Activated naive CD4-positive, alpha-beta T cell treated with anti-CD3 and anti-CD28 coated beads, Interleukin-2, amount 50 U/mL, for 24 hours (primary cell): ENCODE measurements around the gene OFD1.

Source experiments
- H3K27ac Mint-ChIP-seq: one replicate; pipeline ENCODE4 v1.8.0; 2021; ENCODE audit warnings: mild to moderate bottlenecking, mixed read lengths
- H3K27me3 Mint-ChIP-seq: one replicate; pipeline ENCODE4 v1.8.0; 2021; ENCODE audit warnings: mixed read lengths
- H3K36me3 Mint-ChIP-seq: one replicate; pipeline ENCODE4 v1.8.0; 2021; ENCODE audit warnings: mixed read lengths
- H3K4me1 Mint-ChIP-seq: one replicate; pipeline ENCODE4 v1.8.0; 2021; ENCODE audit warnings: mixed read lengths
- H3K4me3 Mint-ChIP-seq: one replicate; pipeline ENCODE4 v1.8.0; 2021; ENCODE audit warnings: mild to moderate bottlenecking, mixed read lengths
- H3K9me3 Mint-ChIP-seq: one replicate; pipeline ENCODE4 v1.8.0; 2021; ENCODE audit warnings: mixed read lengths

OFD1 gene

GRCh38 chrX:13695601-13696115 is 38.9 kb upstream of the OFD1 start:
- H3K27ac Mint-ChIP-seq = peak overlapping the region; percentile 4
- no peaks in the 10 kb centered on the region for H3K9me3 Mint-ChIP-seq
- H3K36me3 Mint-ChIP-seq = peaks cover 4% of the 10 kb centered on the region
- H3K27me3 Mint-ChIP-seq = no peaks in the 10 kb centered on the region
- no peak overlapping the region for H3K4me3 Mint-ChIP-seq
- H3K4me1 Mint-ChIP-seq = peaks cover 66% of the 10 kb centered on the region

- H3K36me3 Mint-ChIP-seq = peaks cover 6% of the 10 kb centered on the region
- H3K4me1 Mint-ChIP-seq = peaks cover 73% of the 10 kb centered on the region
- H3K4me3 Mint-ChIP-seq = peak overlapping the region; percentile 41
- peak overlapping the region; percentile 1 for H3K27ac Mint-ChIP-seq
- H3K9me3 Mint-ChIP-seq = no peaks in the 10 kb centered on the region
- H3K27me3 Mint-ChIP-seq = no peaks in the 10 kb centered on the region
Observed at GRCh38 chrX:13697455-13697854, 37.1 kb upstream of the OFD1 start.

GRCh38 chrX:13697976-13698375 is 36.6 kb upstream of the OFD1 start:
- peaks cover 6% of the 10 kb centered on the region for H3K36me3 Mint-ChIP-seq
- no peaks in the 10 kb centered on the region for H3K9me3 Mint-ChIP-seq
- peaks cover 72% of the 10 kb centered on the region for H3K4me1 Mint-ChIP-seq
- no peak overlapping the region for H3K27ac Mint-ChIP-seq
- no peaks in the 10 kb centered on the region for H3K27me3 Mint-ChIP-seq
- H3K4me3 Mint-ChIP-seq = no peak overlapping the region

- Mint-ChIP-seq H3K36me3 (peaks cover 3% of the 10 kb centered on the region), H3K9me3 (no peaks in the 10 kb centered on the region), H3K27ac (no peak overlapping the region), H3K4me3 (no peak overlapping the region), H3K4me1 (peaks cover 71% of the 10 kb centered on the region), H3K27me3 (no peaks in the 10 kb centered on the region)
Observed at GRCh38 chrX:13698432-13698831, 36.1 kb upstream of the OFD1 start.

- Mint-ChIP-seq H3K9me3 (no peaks in the 10 kb centered on the region), H3K4me3 (no peak overlapping the region), H3K36me3 (peaks cover 5% of the 10 kb centered on the region), H3K27me3 (no peaks in the 10 kb centered on the region), H3K4me1 (peaks cover 74% of the 10 kb centered on the region), H3K27ac (peak overlapping the region; percentile 14)
Observed at GRCh38 chrX:13699183-13699826, 35.2 kb upstream of the OFD1 start.

- no peak overlapping the region for H3K27ac Mint-ChIP-seq
- peaks cover 68% of the 10 kb centered on the region for H3K4me1 Mint-ChIP-seq
- no peaks in the 10 kb centered on the region for H3K27me3 Mint-ChIP-seq
- H3K4me3 Mint-ChIP-seq = no peak overlapping the region
- H3K9me3 Mint-ChIP-seq = no peaks in the 10 kb centered on the region
- H3K36me3 Mint-ChIP-seq = peaks cover 5% of the 10 kb centered on the region
Observed at GRCh38 chrX:13700380-13700779, 34.2 kb upstream of the OFD1 start.

GRCh38 chrX:13702111-13702789 is 32.3 kb upstream of the OFD1 start:
- H3K36me3 Mint-ChIP-seq = peaks cover 4% of the 10 kb centered on the region
- H3K4me3 Mint-ChIP-seq = no peak overlapping the region
- H3K27me3 Mint-ChIP-seq = no peaks in the 10 kb centered on the region
- peak overlapping the region; percentile 65 for H3K27ac Mint-ChIP-seq
- H3K4me1 Mint-ChIP-seq = peaks cover 58% of the 10 kb centered on the region
- H3K9me3 Mint-ChIP-seq = no peaks in the 10 kb centered on the region

- no peak overlapping the region for H3K4me3 Mint-ChIP-seq
- H3K9me3 Mint-ChIP-seq = no peaks in the 10 kb centered on the region
- H3K4me1 Mint-ChIP-seq = peaks cover 55% of the 10 kb centered on the region
- H3K36me3 Mint-ChIP-seq = peaks cover 7% of the 10 kb centered on the region
- H3K27ac Mint-ChIP-seq = peak overlapping the region; percentile 17
- H3K27me3 Mint-ChIP-seq = no peaks in the 10 kb centered on the region
Observed at GRCh38 chrX:13703135-13703534, 31.4 kb upstream of the OFD1 start.

GRCh38 chrX:13703589-13703988 is 31.0 kb upstream of the OFD1 start:
- no peak overlapping the region for H3K4me3 Mint-ChIP-seq
- no peaks in the 10 kb centered on the region for H3K9me3 Mint-ChIP-seq

GRCh38 chrX:13711141-13711540 is 23.4 kb upstream of the OFD1 start:
- H3K4me3 Mint-ChIP-seq = no peak overlapping the region
- H3K27me3 Mint-ChIP-seq = no peaks in the 10 kb centered on the region
- H3K9me3 Mint-ChIP-seq = no peaks in the 10 kb centered on the region
- H3K4me1 Mint-ChIP-seq = peaks cover 12% of the 10 kb centered on the region
- peaks cover 7% of the 10 kb centered on the region for H3K36me3 Mint-ChIP-seq
- H3K27ac Mint-ChIP-seq = no peak overlapping the region

More at GRCh38 chrX:13703589-13703988, 31.0 kb upstream of the OFD1 start:
- Mint-ChIP-seq H3K27me3 (no peaks in the 10 kb centered on the region), H3K4me1 (peaks cover 55% of the 10 kb centered on the region), H3K36me3 (peaks cover 7% of the 10 kb centered on the region), H3K27ac (peak overlapping the region; percentile 30)

GRCh38 chrX:13716455-13716854 is 18.1 kb upstream of the OFD1 start:
- peak overlapping the region; percentile 17 for H3K27ac Mint-ChIP-seq
- no peaks in the 10 kb centered on the region for H3K27me3 Mint-ChIP-seq
- H3K4me3 Mint-ChIP-seq = no peak overlapping the region
- H3K36me3 Mint-ChIP-seq = peaks cover 3% of the 10 kb centered on the region
- H3K4me1 Mint-ChIP-seq = peaks cover 39% of the 10 kb centered on the region
- no peaks in the 10 kb centered on the region for H3K9me3 Mint-ChIP-seq

GRCh38 chrX:13716905-13717304 is 17.6 kb upstream of the OFD1 start:
- H3K27ac Mint-ChIP-seq = no peak overlapping the region
- H3K4me3 Mint-ChIP-seq = no peak overlapping the region
- no peaks in the 10 kb centered on the region for H3K27me3 Mint-ChIP-seq
- H3K9me3 Mint-ChIP-seq = no peaks in the 10 kb centered on the region
- H3K4me1 Mint-ChIP-seq = peaks cover 37% of the 10 kb centered on the region
- H3K36me3 Mint-ChIP-seq = peaks cover 3% of the 10 kb centered on the region

- H3K9me3 Mint-ChIP-seq = no peaks in the 10 kb centered on the region
- no peak overlapping the region for H3K4me3 Mint-ChIP-seq
- peaks cover 3% of the 10 kb centered on the region for H3K36me3 Mint-ChIP-seq
- no peak overlapping the region for H3K27ac Mint-ChIP-seq
- no peaks in the 10 kb centered on the region for H3K27me3 Mint-ChIP-seq
- peaks cover 43% of the 10 kb centered on the region for H3K4me1 Mint-ChIP-seq
Observed at GRCh38 chrX:13717700-13718472, 16.7 kb upstream of the OFD1 start.

GRCh38 chrX:13719192-13719856 is 15.2 kb upstream of the OFD1 start:
- peaks cover 5% of the 10 kb centered on the region for H3K36me3 Mint-ChIP-seq

GRCh38 chrX:13721371-13721770 is 13.2 kb upstream of the OFD1 start:
- peaks cover 8% of the 10 kb centered on the region for H3K36me3 Mint-ChIP-seq
- no peak overlapping the region for H3K4me3 Mint-ChIP-seq
- no peaks in the 10 kb centered on the region for H3K9me3 Mint-ChIP-seq
- peak overlapping the region; percentile 46 for H3K27ac Mint-ChIP-seq
- peaks cover 69% of the 10 kb centered on the region for H3K4me1 Mint-ChIP-seq
- no peaks in the 10 kb centered on the region for H3K27me3 Mint-ChIP-seq

More at GRCh38 chrX:13719192-13719856, 15.2 kb upstream of the OFD1 start:
- Mint-ChIP-seq H3K4me1 (peaks cover 53% of the 10 kb centered on the region), H3K9me3 (no peaks in the 10 kb centered on the region), H3K27ac (no peak overlapping the region), H3K4me3 (no peak overlapping the region), H3K27me3 (no peaks in the 10 kb centered on the region)
